Ishikawa (cell line): ENCODE measurements around the gene OR4D11.

Source experiments
- YY1 ChIP-seq: IDR thresholded peaks from 2 replicates; pipeline ENCODE4 v1.6.1; 2012; ENCODE audit warnings: low read depth
- TF ChIP-seq, protein P1 (sequence below): IDR thresholded peaks from 2 replicates; pipeline ENCODE4 v1.6.1; 2012
- TF ChIP-seq, protein P2 (sequence below): IDR thresholded peaks from 2 replicates; pipeline ENCODE4 v1.6.1; 2012; ENCODE audit warnings: low read depth, mild to moderate bottlenecking

DNA sequence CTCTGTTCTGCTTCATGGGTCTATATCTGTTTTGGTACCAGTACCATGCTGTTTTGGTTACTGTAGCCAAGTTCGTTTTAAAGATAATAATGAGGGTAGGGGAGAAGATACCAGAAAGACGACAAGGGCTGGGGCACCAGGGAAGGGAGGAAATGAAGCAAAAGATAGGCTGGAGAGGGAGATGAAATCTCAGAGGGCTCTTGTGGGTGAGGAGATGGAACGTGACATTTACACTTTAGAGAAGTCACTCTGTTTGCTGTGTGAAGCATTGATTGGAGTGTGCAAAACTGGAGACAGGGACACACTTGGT, 41.4 kb downstream of the OR4D11 start:
- TF ChIP-seq, protein P1, sequence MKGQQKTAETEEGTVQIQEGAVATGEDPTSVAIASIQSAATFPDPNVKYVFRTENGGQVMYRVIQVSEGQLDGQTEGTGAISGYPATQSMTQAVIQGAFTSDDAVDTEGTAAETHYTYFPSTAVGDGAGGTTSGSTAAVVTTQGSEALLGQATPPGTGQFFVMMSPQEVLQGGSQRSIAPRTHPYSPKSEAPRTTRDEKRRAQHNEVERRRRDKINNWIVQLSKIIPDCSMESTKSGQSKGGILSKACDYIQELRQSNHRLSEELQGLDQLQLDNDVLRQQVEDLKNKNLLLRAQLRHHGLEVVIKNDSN = no peak
- no peak for TF ChIP-seq YY1
- TF ChIP-seq, protein P2, sequence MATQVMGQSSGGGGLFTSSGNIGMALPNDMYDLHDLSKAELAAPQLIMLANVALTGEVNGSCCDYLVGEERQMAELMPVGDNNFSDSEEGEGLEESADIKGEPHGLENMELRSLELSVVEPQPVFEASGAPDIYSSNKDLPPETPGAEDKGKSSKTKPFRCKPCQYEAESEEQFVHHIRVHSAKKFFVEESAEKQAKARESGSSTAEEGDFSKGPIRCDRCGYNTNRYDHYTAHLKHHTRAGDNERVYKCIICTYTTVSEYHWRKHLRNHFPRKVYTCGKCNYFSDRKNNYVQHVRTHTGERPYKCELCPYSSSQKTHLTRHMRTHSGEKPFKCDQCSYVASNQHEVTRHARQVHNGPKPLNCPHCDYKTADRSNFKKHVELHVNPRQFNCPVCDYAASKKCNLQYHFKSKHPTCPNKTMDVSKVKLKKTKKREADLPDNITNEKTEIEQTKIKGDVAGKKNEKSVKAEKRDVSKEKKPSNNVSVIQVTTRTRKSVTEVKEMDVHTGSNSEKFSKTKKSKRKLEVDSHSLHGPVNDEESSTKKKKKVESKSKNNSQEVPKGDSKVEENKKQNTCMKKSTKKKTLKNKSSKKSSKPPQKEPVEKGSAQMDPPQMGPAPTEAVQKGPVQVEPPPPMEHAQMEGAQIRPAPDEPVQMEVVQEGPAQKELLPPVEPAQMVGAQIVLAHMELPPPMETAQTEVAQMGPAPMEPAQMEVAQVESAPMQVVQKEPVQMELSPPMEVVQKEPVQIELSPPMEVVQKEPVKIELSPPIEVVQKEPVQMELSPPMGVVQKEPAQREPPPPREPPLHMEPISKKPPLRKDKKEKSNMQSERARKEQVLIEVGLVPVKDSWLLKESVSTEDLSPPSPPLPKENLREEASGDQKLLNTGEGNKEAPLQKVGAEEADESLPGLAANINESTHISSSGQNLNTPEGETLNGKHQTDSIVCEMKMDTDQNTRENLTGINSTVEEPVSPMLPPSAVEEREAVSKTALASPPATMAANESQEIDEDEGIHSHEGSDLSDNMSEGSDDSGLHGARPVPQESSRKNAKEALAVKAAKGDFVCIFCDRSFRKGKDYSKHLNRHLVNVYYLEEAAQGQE = no peak
